KMS-11 (cell line): Measurements from ENCODE around the gene CACNA2D1.

Experiments
- H2AFZ ChIP-seq: fragments of 200-600 bp; sonication (generic); 2 replicates; pipeline ENCODE4 v1.6.1; 2016; ENCODE audit warnings: antibody characterized with exemption, mixed run types, low read depth
- H3K27ac ChIP-seq: fragments of 200-600 bp; sonication (generic); 2 replicates; pipeline ENCODE4 v1.6.1; 2016; ENCODE audit warnings: mild to moderate bottlenecking, mixed run types
- H3K27me3 ChIP-seq: fragments of 200-600 bp; sonication (generic); 2 replicates; pipeline ENCODE4 v1.6.1; 2017; ENCODE audit warnings: mild to moderate bottlenecking, low read depth, mixed run types, moderate library complexity; ENCODE audit not compliant: insufficient read depth
- H3K36me3 ChIP-seq: fragments of 200-600 bp; sonication (generic); 2 replicates; pipeline ENCODE4 v1.6.1; 2017; ENCODE audit warnings: mild to moderate bottlenecking, mixed run types; ENCODE audit not compliant: insufficient read depth
- H3K4me1 ChIP-seq: fragments of 200-600 bp; sonication (generic); 2 replicates; pipeline ENCODE4 v1.6.1; 2016; ENCODE audit warnings: mild to moderate bottlenecking, low read depth, mixed run types; ENCODE audit not compliant: poor library complexity, severe bottlenecking
- H3K4me2 ChIP-seq: fragments of 200-600 bp; sonication (generic); 2 replicates; pipeline ENCODE4 v1.7.0; 2016; ENCODE audit warnings: mild to moderate bottlenecking, mixed run types
- H3K4me3 ChIP-seq: fragments of 200-600 bp; sonication (generic); IDR thresholded peaks from 2 replicates; pipeline ENCODE4 v1.6.1; 2017; ENCODE audit warnings: low read depth, low read length, mixed read lengths; ENCODE audit not compliant: insufficient read depth
- H3K79me2 ChIP-seq: fragments of 200-600 bp; sonication (generic); 2 replicates; pipeline ENCODE4 v1.6.1; 2016; ENCODE audit warnings: low read depth, mixed run types; ENCODE audit not compliant: insufficient read depth
- H3K9ac ChIP-seq: fragments of 200-600 bp; sonication (generic); 2 replicates; pipeline ENCODE4 v1.6.1; 2016; ENCODE audit warnings: mild to moderate bottlenecking, mixed run types
- H4K20me1 ChIP-seq: fragments of 200-600 bp; sonication (generic); 2 replicates; pipeline ENCODE4 v1.6.1; 2016; ENCODE audit warnings: mild to moderate bottlenecking, mixed run types; ENCODE audit not compliant: insufficient read depth
- CTCF ChIP-seq: fragments of 200-600 bp; sonication (generic); conservative IDR thresholded peaks from 2 replicates; pipeline ENCODE4 v1.6.1; 2017; ENCODE audit warnings: low read depth, mild to moderate bottlenecking, antibody characterized with exemption, low read length, moderate library complexity, mixed read lengths

Gene CACNA2D1

GRCh38 chr7:82294382-82294784 is 149.2 kb downstream of the CACNA2D1 start:
- Histone ChIP-seq H2AFZ (no peak overlapping the region), H3K27me3 (no peaks in the 10 kb centered on the region), H3K79me2 (no peaks in the 10 kb centered on the region), H3K4me3 (no peak overlapping the region), H3K9ac (no peak overlapping the region), H3K4me1 (no peaks in the 10 kb centered on the region), H3K4me2 (no peak overlapping the region), H3K36me3 (no peaks in the 10 kb centered on the region), H4K20me1 (no peaks in the 10 kb centered on the region), H3K27ac (no peak overlapping the region)
- TF ChIP-seq CTCF: no peak

DNA sequence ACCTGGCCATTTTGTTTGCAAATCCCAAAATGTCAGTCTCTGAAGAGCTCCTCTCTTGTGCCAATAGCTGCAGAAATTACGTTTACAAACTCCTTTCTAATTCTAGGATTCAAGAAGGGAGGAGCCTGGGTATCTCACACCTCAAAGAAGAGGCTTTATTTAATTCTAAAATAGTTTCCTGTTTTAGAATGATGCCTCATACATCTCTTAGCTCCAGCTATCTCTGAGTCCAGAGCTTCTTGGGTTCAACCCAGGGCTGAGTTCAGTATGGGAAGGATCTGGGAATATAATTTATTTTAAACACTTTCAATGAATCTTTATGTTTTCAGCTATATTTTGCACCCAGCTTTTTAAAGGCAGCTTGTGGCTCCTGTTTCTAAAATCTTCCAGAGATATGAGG is 150.1 kb downstream of the CACNA2D1 start:
- Histone ChIP-seq H3K4me3 (no peak overlapping the region), H3K4me1 (no peaks in the 10 kb centered on the region), H3K9ac (no peak overlapping the region), H3K79me2 (no peaks in the 10 kb centered on the region), H3K27me3 (no peaks in the 10 kb centered on the region), H3K27ac (no peak overlapping the region), H3K36me3 (no peaks in the 10 kb centered on the region), H4K20me1 (no peaks in the 10 kb centered on the region), H3K4me2 (no peak overlapping the region), H2AFZ (no peak overlapping the region)
- no peak for TF ChIP-seq CTCF

DNA sequence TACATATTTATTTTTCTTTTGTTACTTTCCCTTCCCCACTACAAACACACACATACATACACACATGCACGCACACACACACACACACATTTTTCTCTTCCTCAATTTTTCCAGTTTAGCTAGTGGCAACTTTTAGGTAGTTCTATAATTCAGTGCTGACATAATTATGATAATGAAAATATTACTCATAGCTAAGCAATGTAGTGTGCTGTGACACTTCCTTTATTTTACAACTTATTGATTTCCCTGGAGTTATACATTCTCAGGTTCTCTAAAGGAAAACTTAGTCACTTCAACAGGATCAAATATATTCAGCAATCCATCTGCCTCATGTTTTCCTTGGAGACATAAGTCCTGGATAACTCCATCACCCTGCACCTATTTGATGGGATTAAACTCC is 151.6 kb downstream of the CACNA2D1 start:
- TF ChIP-seq CTCF: no peak
- H3K27ac ChIP-seq: no peak overlapping the region
- H3K4me3 ChIP-seq: no peak overlapping the region
- no peak overlapping the region for H3K4me2 ChIP-seq
- no peaks in the 10 kb centered on the region for H3K79me2 ChIP-seq
- H2AFZ ChIP-seq: no peak overlapping the region
- no peaks in the 10 kb centered on the region for H3K36me3 ChIP-seq
- no peaks in the 10 kb centered on the region for H3K27me3 ChIP-seq
- H3K4me1 ChIP-seq: no peaks in the 10 kb centered on the region
- no peak overlapping the region for H3K9ac ChIP-seq
- no peaks in the 10 kb centered on the region for H4K20me1 ChIP-seq

- Histone ChIP-seq H3K4me2 (no peak overlapping the region), H3K4me3 (no peak overlapping the region), H3K36me3 (no peaks in the 10 kb centered on the region), H3K9ac (no peak overlapping the region), H3K27me3 (no peaks in the 10 kb centered on the region), H3K4me1 (no peaks in the 10 kb centered on the region), H3K27ac (no peak overlapping the region), H4K20me1 (no peaks in the 10 kb centered on the region), H3K79me2 (no peaks in the 10 kb centered on the region), H2AFZ (no peak overlapping the region)
- no peak for TF ChIP-seq CTCF
These were observed 153.7 kb downstream of the CACNA2D1 start for GRCh38 chr7:82289889-82290288.

DNA sequence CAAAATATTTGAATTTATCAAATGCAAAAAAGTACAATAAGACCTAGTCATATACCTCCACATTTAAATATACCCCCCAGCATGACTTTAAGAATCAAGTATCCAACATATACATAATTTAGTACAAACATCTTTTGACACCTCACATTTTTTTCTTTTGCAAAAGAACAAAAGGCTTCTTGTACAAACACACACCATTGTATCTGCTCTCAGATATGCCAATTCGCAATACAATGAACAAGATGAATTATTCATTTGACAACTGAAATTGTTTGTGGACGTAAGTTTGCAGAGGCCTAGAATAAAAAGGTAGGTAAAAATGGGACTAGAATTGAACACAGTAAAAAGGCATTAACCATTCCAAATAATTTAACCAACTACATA is 154.4 kb downstream of the CACNA2D1 start:
- TF ChIP-seq CTCF: no peak
- no peaks in the 10 kb centered on the region for H4K20me1 ChIP-seq
- no peak overlapping the region for H3K4me2 ChIP-seq
- H3K27me3 ChIP-seq: no peaks in the 10 kb centered on the region
- no peak overlapping the region for H3K4me3 ChIP-seq
- H3K36me3 ChIP-seq: no peaks in the 10 kb centered on the region
- H3K27ac ChIP-seq: no peak overlapping the region
- H2AFZ ChIP-seq: no peak overlapping the region
- no peaks in the 10 kb centered on the region for H3K79me2 ChIP-seq
- H3K4me1 ChIP-seq: no peaks in the 10 kb centered on the region
- no peak overlapping the region for H3K9ac ChIP-seq
